Glutamatergic neuron (in vitro differentiated cells): Measurements from ENCODE around the gene PSMC3. TPM values are rescaled to one million over a fixed set of nuclear protein-coding genes. Genes with fewer than 3 reads are reported as not detected.

Source experiments
- DNase-seq: peaks from one replicate; pipeline ENCODE4 v3.0.0; 2022
- H3K27ac Mint-ChIP-seq: one replicate; pipeline ENCODE4 v1.8.0; 2020; ENCODE audit warnings: mild to moderate bottlenecking, mixed read lengths, inconsistent platforms; ENCODE audit not compliant: unreplicated experiment
- H3K27me3 Mint-ChIP-seq: one replicate; pipeline ENCODE4 v1.8.0; 2020; ENCODE audit warnings: mild to moderate bottlenecking, moderate library complexity, mixed read lengths, inconsistent platforms; ENCODE audit not compliant: unreplicated experiment
- H3K36me3 Mint-ChIP-seq: one replicate; pipeline ENCODE4 v1.8.0; 2020; ENCODE audit warnings: mild to moderate bottlenecking, mixed read lengths, inconsistent platforms; ENCODE audit not compliant: unreplicated experiment
- H3K4me1 Mint-ChIP-seq: one replicate; pipeline ENCODE4 v1.8.0; 2020; ENCODE audit warnings: mild to moderate bottlenecking, low read depth, mixed read lengths, inconsistent platforms; ENCODE audit not compliant: unreplicated experiment
- H3K4me3 Mint-ChIP-seq: one replicate; pipeline ENCODE4 v1.8.0; 2020; ENCODE audit warnings: mild to moderate bottlenecking, mixed read lengths, inconsistent platforms; ENCODE audit not compliant: unreplicated experiment
- H3K9me3 Mint-ChIP-seq: one replicate; pipeline ENCODE4 v1.8.0; 2020; ENCODE audit warnings: mild to moderate bottlenecking, moderate library complexity, mixed read lengths, inconsistent platforms; ENCODE audit not compliant: unreplicated experiment
- CTCF ChIP-seq: fragments of 200-600 bp; sonication (generic); IDR thresholded peaks from one replicate; pipeline ENCODE4 v1.5.0; 2021; ENCODE audit not compliant: partially characterized antibody, unreplicated experiment
- total RNA-seq: library from RNA; stranded (reverse); fragmentation: NEBNext Ultra II Directional; extraction: Animal tissue kit (Norgen Biotek cat#: 25700); gene quantifications from one replicate; pipeline ENCODE4 v1.2.1, GENCODE V29; 2021; ENCODE audit not compliant: unreplicated experiment

The PSMC3 gene
- total RNA-seq, 1 donor from 2014 or later, result 112 TPM

- Mint-ChIP-seq H3K27ac (no peak overlapping the region), H3K4me1 (no peaks in the 10 kb centered on the region)
Observed at GRCh38 chr11:47377571-47378009, 48.6 kb downstream of the PSMC3 start.

DNA sequence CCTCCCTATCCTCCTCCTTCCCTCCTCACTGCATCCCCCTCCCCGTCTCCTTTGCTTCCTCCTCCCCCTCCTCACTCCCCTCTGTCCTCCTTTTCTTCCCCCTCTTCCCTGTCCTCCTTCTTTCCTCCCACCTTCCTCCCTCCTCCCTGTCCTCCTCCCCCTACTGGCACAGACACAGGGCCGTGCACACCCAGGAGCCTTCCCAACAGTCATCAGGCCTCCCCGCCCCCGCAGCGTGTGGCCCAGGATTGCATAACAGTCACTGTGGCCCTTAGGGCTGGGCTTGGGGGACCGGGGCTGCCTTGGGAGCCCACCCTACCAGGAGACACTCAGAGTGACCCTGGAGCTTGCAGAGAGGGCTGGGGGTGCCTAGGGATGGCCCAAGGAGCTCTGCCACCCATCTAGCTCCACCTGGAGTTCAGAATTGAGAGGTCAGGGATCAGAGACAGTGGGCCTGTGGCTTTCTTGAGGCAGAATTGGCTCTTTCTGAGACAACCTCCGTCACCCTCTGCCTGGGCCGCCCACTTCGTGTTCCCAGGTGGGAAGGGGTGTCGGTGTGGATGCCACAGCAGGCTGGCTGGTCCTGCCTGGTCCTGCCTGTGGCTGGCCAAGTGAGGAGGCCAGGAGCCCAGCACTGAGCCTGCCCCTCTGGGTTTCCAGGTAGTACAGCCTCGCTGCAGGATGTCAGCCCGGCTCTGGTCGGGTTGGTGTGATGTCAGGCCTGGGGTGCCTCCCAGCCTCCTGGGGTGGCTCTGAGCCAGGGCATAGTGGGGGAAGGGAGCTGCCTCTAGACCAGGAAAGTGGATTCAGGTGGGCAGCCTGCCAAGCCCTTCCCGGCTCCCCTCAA is 49.5 kb downstream of the PSMC3 start:
- DNase-seq, result no peak
- no peaks in the 10 kb centered on the region for H3K4me1 Mint-ChIP-seq
- TF ChIP-seq CTCF, result no peak
- H3K4me3 Mint-ChIP-seq, result no peak overlapping the region
- no peaks in the 10 kb centered on the region for H3K36me3 Mint-ChIP-seq
- H3K9me3 Mint-ChIP-seq, result no peaks in the 10 kb centered on the region
- no peak overlapping the region for H3K27ac Mint-ChIP-seq
- H3K27me3 Mint-ChIP-seq, result peaks cover 3% of the 10 kb centered on the region

More at GRCh38 chr11:47377571-47378009, 48.6 kb downstream of the PSMC3 start:
- H3K27me3 Mint-ChIP-seq, result peaks cover 2% of the 10 kb centered on the region
- no peak overlapping the region for H3K4me3 Mint-ChIP-seq
- DNase-seq, result no peak
- no peaks in the 10 kb centered on the region for H3K36me3 Mint-ChIP-seq
- TF ChIP-seq CTCF, result no peak
- peaks cover 2% of the 10 kb centered on the region for H3K9me3 Mint-ChIP-seq

DNA sequence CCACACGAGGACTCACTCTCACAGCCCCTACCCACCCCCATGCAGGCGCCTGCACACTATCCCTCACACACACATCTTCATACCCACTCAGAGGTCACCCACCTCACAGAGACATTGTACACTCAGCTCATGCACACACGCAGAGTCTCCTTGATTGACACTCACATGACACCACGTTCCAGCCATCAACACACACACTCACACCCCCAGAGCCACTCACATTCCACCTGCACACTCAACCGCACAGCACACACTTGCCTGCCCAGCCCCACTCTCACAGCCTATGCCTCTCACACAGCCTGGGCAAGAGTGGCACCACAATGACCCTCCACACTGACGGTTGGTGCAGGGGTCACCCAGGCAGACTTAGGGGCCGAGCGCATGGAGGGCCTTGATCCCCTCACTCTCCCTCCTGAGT is 50.1 kb downstream of the PSMC3 start:
- Mint-ChIP-seq H3K27me3 (peaks cover 4% of the 10 kb centered on the region), H3K27ac (no peak overlapping the region), H3K4me1 (no peaks in the 10 kb centered on the region), H3K9me3 (no peaks in the 10 kb centered on the region), H3K36me3 (no peaks in the 10 kb centered on the region), H3K4me3 (no peak overlapping the region)
- no peak for DNase-seq
- no peak for TF ChIP-seq CTCF

- Mint-ChIP-seq H3K9me3 (no peaks in the 10 kb centered on the region), H3K4me3 (no peak overlapping the region), H3K27me3 (peaks cover 4% of the 10 kb centered on the region), H3K27ac (no peak overlapping the region), H3K4me1 (no peaks in the 10 kb centered on the region), H3K36me3 (no peaks in the 10 kb centered on the region)
- TF ChIP-seq CTCF, result no peak
- no peak for DNase-seq
Observed at GRCh38 chr11:47375546-47376085, 50.6 kb downstream of the PSMC3 start.

DNA sequence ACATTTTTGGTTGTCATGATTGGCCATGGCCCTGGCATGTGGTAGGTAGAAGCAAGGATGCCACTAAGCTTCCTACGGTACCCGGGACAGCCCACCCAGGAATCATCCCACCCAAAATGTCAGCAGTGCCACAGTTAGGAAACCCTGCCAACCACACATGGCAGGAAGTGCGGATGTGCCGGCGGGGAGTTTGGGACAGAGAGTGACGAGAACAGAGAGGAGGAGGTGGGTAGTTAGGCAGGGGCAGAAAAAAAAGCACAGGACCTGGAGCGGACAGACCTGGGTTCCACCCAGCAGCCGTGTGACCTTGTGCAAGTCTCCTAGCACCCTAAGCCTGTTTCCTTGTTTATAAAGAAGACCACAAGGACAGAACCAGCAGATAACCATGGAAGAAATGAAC is 51.2 kb downstream of the PSMC3 start:
- Mint-ChIP-seq H3K36me3 (no peaks in the 10 kb centered on the region), H3K27me3 (peaks cover 4% of the 10 kb centered on the region), H3K9me3 (no peaks in the 10 kb centered on the region), H3K27ac (no peak overlapping the region), H3K4me1 (no peaks in the 10 kb centered on the region), H3K4me3 (no peak overlapping the region)
- TF ChIP-seq CTCF, result no peak
- no peak for DNase-seq
